Natural killer cell (primary cell): ENCODE measurements around the gene PIAS4. TPM values are rescaled to one million over a fixed set of nuclear protein-coding genes. Genes with fewer than 3 reads are reported as not detected.

Experiments
- ATAC-seq, 3 donors: fragments of 150-1000 bp in 2 of 3; fragments of 200-7000 bp in 1 of 3; cut with Tn5 transposase; 1 replicate in 1 of 3; 2 replicates in 2 of 3; pipeline ENCODE4 v1.10.0; 2021; ENCODE audit warnings: mild to moderate bottlenecking in 2 of 3, moderate library complexity in 2 of 3
- DNase-seq, 2 donors: peaks; one replicate each; pipeline versions ENCODE4 v3.0.0 to v3.0.0-alpha.2; 2013 to 2021; ENCODE audit warnings: mixed read lengths in 1 of 2
- H3K27ac ChIP-seq: one replicate; pipeline ENCODE4 v1.5.1; 2013; ENCODE audit warnings: mild to moderate bottlenecking, low read length
- H3K27me3 ChIP-seq: one replicate; pipeline ENCODE4 v1.6.1; 2013; ENCODE audit warnings: low read length; ENCODE audit not compliant: control insufficient read depth, insufficient read depth
- H3K36me3 ChIP-seq: one replicate; pipeline ENCODE4 v1.6.1; 2013; ENCODE audit warnings: low read length; ENCODE audit not compliant: control insufficient read depth, insufficient read depth
- H3K4me1 ChIP-seq: one replicate; pipeline ENCODE4 v1.6.1; 2013; ENCODE audit warnings: low read length; ENCODE audit not compliant: control insufficient read depth, insufficient read depth
- H3K4me3 ChIP-seq: one replicate; pipeline ENCODE4 v1.5.1; 2013; ENCODE audit warnings: low read length
- H3K9me3 ChIP-seq: one replicate; pipeline ENCODE4 v1.6.1; 2013; ENCODE audit warnings: low read length; ENCODE audit not compliant: control insufficient read depth, insufficient read depth
- H3K27ac Mint-ChIP-seq, 2 donors: one replicate each; pipeline ENCODE4 v1.8.0; 2022; ENCODE audit warnings: mild to moderate bottlenecking in 2 of 2, mixed read lengths in 2 of 2, moderate library complexity in 1 of 2
- H3K27me3 Mint-ChIP-seq, 2 donors: one replicate each; pipeline ENCODE4 v1.8.0; 2022; ENCODE audit warnings: low read depth in 2 of 2, mixed read lengths in 2 of 2
- H3K36me3 Mint-ChIP-seq: one replicate; pipeline ENCODE4 v1.8.0; 2022; ENCODE audit warnings: mixed read lengths
- H3K4me1 Mint-ChIP-seq, 2 donors: one replicate each; pipeline ENCODE4 v1.8.0; 2022; ENCODE audit warnings: mixed read lengths in 2 of 2
- H3K4me3 Mint-ChIP-seq: one replicate; pipeline ENCODE4 v1.8.0; 2022; ENCODE audit warnings: mild to moderate bottlenecking, moderate library complexity, mixed read lengths
- H3K9me3 Mint-ChIP-seq, 2 donors: one replicate each; pipeline ENCODE4 v1.8.0; 2022; ENCODE audit warnings: mixed read lengths in 2 of 2
- WGBS: methylation state at CpG from one replicate; pipeline ENCODE4 v1.1.7; 2013; ENCODE audit warnings: missing lambda C conversion rate; ENCODE audit not compliant: insufficient coverage; 5-methylcytosine and 5-hydroxymethylcytosine counted together
- intact Hi-C: fragments of 100-400 bp; cut with micrococcal nuclease; formaldehyde crosslinking; loops from one replicate; pipeline ENCODE4 v1.14.2; 2022
- total RNA-seq, 4 donors: library from RNA; stranded (reverse); fragments of 120-200 nt in 1 of 4; gene quantifications; one replicate each; pipeline versions ENCODE4 v1.2.3 to v1.2.4, GENCODE V29; 2013 to 2022
- TF ChIP-seq, protein P1 (sequence below): fragments of 200-600 bp; IDR thresholded peaks from one replicate; pipeline ENCODE4 v1.8.0; 2022; ENCODE audit warnings: antibody characterized with exemption

PIAS4 gene
- total RNA-seq, 3 donors from 2014 or later (not counting 1 experiment from before 2014, with no cell fraction given) = 25.4 to 39.4 (median 26.8) TPM

DNA sequence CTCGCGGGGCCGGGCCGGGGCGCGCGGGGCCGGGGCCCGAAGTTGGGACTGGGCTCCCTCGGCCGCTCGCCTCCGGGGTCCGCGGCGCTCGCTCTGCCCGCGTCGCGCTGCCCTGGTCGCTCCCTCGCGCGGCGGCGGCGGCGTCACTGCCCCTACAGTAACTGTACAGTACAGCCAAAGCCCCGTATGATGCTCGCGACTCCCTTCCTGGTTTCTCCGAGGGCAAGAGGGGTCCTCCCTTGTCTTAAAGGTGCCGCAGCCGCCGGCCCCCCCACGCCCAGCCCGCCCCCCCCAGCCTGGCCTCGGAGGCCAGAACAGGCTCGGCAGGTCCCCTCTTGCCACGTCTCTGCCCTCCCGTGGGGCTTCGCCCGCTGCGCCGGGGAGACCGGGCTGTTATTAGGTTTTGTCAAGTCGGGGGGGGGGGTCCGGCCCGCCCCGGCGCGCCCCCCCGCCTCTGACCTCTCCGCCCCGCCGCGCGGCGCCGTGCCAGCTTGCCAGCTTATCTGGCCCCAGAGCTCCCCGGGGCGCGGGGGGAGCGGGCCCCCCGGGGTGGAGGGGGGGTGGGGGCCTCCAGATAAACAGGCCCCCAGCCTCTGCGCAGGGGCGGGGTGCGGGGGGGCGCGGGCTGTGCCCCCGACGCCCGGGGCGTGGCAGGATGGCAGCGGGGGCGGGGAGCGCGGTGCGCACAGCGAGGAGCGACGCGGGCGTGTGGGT lies 59.3 kb downstream of the PIAS4 start, which contains the start of gene ZBTB7A:
Gene ZBTB7A, minus strand, starts transcription at position 218 of the 714 bp plus-strand sequence. CDS start 11,667 bp downstream, outside the sequence.
- Mint-ChIP-seq H3K36me3 (no peaks in the 10 kb centered on the region), H3K9me3 (no peaks in the 10 kb centered on the region), H3K27ac (peak within 1 kb of the TSS; percentile 81 to 86), H3K4me3 (peak within 1 kb of the TSS; percentile 90), H3K27me3 (no peaks in the 10 kb centered on the region), H3K4me1 (peaks cover 24 to 34% of the 10 kb centered on the region in 2 donors)
- H3K9me3 ChIP-seq = no peaks in the 10 kb centered on the region
- H3K27me3 ChIP-seq = no peaks in the 10 kb centered on the region
- ATAC-seq = peak; percentile 37 to 52 (median 45)
- TF ChIP-seq, protein P1, sequence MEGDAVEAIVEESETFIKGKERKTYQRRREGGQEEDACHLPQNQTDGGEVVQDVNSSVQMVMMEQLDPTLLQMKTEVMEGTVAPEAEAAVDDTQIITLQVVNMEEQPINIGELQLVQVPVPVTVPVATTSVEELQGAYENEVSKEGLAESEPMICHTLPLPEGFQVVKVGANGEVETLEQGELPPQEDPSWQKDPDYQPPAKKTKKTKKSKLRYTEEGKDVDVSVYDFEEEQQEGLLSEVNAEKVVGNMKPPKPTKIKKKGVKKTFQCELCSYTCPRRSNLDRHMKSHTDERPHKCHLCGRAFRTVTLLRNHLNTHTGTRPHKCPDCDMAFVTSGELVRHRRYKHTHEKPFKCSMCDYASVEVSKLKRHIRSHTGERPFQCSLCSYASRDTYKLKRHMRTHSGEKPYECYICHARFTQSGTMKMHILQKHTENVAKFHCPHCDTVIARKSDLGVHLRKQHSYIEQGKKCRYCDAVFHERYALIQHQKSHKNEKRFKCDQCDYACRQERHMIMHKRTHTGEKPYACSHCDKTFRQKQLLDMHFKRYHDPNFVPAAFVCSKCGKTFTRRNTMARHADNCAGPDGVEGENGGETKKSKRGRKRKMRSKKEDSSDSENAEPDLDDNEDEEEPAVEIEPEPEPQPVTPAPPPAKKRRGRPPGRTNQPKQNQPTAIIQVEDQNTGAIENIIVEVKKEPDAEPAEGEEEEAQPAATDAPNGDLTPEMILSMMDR = no peak
- peak; percentile 74 to 87 for DNase-seq
- H3K4me1 ChIP-seq = peaks cover 55% of the 10 kb centered on the region
- intact Hi-C loops = loop anchor here (2.0 to 5.0 kb wide), 2 partner anchors 38 to 80 kb away; partner anchors contain the start of gene EEF2
- H3K36me3 ChIP-seq = peaks cover 12% of the 10 kb centered on the region
- under 1% methylated on average over 71 of the region's 85 CpGs for WGBS
- H3K27ac ChIP-seq = peak within 1 kb of the TSS; percentile 92
- H3K4me3 ChIP-seq = peak within 1 kb of the TSS; percentile 99

DNA sequence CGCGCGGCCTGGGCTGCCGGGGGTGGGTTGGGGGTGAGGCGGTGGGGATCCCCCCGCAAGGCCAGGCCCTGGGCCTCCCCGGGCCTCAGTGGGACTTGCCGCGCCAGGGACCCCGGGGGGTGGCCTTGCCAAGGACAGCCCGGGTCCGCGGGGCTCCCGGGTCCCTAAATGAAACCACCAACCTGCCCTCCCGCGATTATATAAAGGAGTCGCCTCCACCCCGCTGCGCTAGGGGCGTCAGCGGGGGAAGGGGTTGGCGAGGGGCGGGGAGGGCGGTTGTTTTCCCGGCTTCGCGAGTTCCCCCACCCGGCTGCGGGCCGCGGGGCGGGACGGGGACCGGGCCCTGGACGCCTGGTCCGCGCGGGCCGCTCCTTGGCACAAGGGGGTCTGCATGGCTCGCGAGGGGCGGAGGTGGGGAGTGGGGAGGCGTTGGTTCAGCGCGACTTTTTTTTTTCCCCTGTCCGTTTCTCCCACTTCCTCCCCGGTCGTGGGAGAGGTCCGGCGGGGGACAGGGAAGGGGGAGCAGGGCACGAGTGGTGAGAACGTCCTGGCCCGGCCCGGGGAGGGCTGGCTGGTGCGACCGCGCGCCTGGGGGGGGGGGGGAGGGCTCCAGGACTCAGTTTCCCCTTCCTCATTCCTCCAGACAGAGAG lies 60.0 kb downstream of the PIAS4 start:
- Histone ChIP-seq H3K9me3 (no peaks in the 10 kb centered on the region), H3K27me3 (no peaks in the 10 kb centered on the region), H3K4me3 (peak overlapping the region; percentile 66), H3K4me1 (peaks cover 48% of the 10 kb centered on the region), H3K27ac (peak overlapping the region; percentile 92), H3K36me3 (peaks cover 8% of the 10 kb centered on the region)
- TF ChIP-seq, protein P1 = no peak
- no peaks in the 10 kb centered on the region for H3K36me3 Mint-ChIP-seq
- no peaks in the 10 kb centered on the region for H3K9me3 Mint-ChIP-seq
- under 1% methylated on average over 53 of the region's 58 CpGs for WGBS
- intact Hi-C loops = loop anchor here (2.0 to 5.0 kb wide), 2 partner anchors 37 to 80 kb away; partner anchors contain the start of gene EEF2
- DNase-seq (no peak), ATAC-seq (peak in 1 of 3 donors; percentile 0)
- H3K4me3 Mint-ChIP-seq = peak overlapping the region; percentile 85
- H3K27me3 Mint-ChIP-seq = no peaks in the 10 kb centered on the region
- H3K27ac Mint-ChIP-seq = peak overlapping the region; percentile 81 to 86
- H3K4me1 Mint-ChIP-seq = peaks cover 24 to 32% of the 10 kb centered on the region in 2 donors

DNA sequence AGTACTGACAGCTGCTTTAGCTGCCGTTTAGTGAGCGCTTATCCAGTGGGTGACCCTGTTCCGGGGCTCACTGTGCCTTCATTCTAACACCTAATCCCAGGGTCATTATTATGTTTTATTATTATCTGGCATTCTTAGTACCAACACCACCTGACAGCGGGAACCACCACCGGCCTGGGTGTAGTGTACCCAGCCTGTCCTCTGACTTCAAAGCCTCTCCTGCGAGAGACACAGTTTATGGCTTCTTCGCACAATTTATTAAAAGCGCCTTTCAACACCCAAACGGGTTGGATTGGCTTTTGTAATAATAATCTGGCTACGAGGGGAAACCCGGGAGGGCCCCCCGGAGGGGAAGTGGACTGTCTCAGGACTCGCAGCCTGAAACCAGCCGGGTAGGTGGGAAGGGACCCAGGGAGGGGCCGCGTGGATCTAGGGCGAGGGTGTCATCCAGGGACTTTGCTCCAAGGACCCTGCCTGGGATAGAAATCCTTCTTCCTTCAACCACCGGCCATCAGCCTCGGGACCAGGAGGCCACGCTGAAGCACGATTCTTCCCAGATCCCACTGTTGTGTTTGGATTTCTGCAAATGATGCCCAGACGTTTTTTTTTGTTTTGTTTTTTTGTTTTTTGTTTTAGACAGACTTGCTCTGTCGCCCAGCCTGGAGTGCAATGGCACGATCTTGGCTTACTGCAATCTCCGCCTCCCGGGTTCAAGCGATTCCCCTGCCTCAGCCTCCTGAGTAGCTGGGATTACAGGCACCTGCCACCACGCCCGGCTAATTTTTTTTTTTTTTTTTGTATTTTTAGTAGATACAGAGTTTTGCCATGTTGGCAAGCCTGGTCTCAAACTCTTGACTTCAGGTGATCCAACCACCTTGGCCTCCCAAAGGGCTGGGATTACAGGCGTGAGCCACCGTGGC lies 60.8 kb downstream of the PIAS4 start:
- no peaks in the 10 kb centered on the region for H3K9me3 Mint-ChIP-seq
- Histone ChIP-seq H3K9me3 (no peaks in the 10 kb centered on the region), H3K27ac (peak overlapping the region; percentile 92), H3K4me1 (peaks cover 40% of the 10 kb centered on the region), H3K36me3 (peaks cover under 1% of the 10 kb centered on the region), H3K27me3 (no peaks in the 10 kb centered on the region), H3K4me3 (peak overlapping the region; percentile 66)
- TF ChIP-seq, protein P1 = no peak
- ATAC-seq = no peak
- intact Hi-C loops = loop anchor here (5.0 kb wide), 1 partner anchor 81 kb away; the partner anchor contains the start of gene EEF2
- no peaks in the 10 kb centered on the region for H3K36me3 Mint-ChIP-seq
- H3K4me3 Mint-ChIP-seq = peak overlapping the region; percentile 85
- H3K27ac Mint-ChIP-seq = peak overlapping the region; percentile 81 to 86
- WGBS = 28% methylated on average over 29 of the region's 31 CpGs
- H3K27me3 Mint-ChIP-seq = no peaks in the 10 kb centered on the region
- DNase-seq = peak in 1 of 2 donors; percentile 58
- H3K4me1 Mint-ChIP-seq = peaks cover 24 to 29% of the 10 kb centered on the region in 2 donors
